ENCODE measurements around the gene IMMT.

DNA sequence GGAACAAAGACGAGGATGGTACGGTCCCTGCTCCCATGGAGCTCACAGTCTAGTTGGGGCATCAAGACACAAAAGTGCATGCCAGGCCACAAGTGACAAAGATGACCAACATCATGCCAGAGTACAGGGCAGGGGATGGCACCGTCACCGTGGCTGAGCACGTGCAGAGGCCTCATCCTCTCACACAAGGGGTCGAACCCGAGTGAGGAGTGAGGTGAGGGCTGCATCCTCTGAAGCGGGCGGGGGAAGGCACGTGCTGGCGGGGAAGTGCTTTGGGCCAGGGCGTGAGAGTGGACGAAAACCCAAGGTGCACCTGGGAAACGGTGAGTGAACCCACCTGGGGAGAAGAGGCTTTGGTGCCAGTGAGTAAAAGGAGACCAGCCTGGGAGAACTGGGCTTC is 45.0 kb upstream of the IMMT start:
- TF ChIP-seq, protein P1, sequence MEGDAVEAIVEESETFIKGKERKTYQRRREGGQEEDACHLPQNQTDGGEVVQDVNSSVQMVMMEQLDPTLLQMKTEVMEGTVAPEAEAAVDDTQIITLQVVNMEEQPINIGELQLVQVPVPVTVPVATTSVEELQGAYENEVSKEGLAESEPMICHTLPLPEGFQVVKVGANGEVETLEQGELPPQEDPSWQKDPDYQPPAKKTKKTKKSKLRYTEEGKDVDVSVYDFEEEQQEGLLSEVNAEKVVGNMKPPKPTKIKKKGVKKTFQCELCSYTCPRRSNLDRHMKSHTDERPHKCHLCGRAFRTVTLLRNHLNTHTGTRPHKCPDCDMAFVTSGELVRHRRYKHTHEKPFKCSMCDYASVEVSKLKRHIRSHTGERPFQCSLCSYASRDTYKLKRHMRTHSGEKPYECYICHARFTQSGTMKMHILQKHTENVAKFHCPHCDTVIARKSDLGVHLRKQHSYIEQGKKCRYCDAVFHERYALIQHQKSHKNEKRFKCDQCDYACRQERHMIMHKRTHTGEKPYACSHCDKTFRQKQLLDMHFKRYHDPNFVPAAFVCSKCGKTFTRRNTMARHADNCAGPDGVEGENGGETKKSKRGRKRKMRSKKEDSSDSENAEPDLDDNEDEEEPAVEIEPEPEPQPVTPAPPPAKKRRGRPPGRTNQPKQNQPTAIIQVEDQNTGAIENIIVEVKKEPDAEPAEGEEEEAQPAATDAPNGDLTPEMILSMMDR (optimal IDR thresholded peaks at IDR 0.05 in 1 of 3, IDR thresholded peaks at IDR 0.05 in 1 of 3, conservative IDR thresholded peaks at IDR 0.05 in 1 of 3; ENCODE audit: extremely low read depth in 1 of 3, insufficient read depth in 2 of 3, low read length in 3 of 3) = no peak
- no peak for TF ChIP-seq EZH2 (IDR thresholded peaks at IDR 0.05; ENCODE audit: low read length)
